ENCODE results near the gene MYBPH. TPM values are rescaled to one million over a fixed set of nuclear protein-coding genes. Genes with fewer than 3 reads are reported as not detected.

MYBPH gene
- total RNA-seq, 1 donor from 2014 or later: not detected

GRCh38 chr1:203124546-203125317 lies 50.9 kb downstream of the MYBPH start:
- intact Hi-C loops (cut with DNase I): no loop called here
- no peak for ATAC-seq
- DNase-seq (ENCODE audit: low spot score): no peak

GRCh38 chr1:203124011-203124410 lies 51.6 kb downstream of the MYBPH start:
- DNase-seq (ENCODE audit: low spot score) (no peak), ATAC-seq (no peak)
- intact Hi-C loops (cut with DNase I): no loop called here

DNA sequence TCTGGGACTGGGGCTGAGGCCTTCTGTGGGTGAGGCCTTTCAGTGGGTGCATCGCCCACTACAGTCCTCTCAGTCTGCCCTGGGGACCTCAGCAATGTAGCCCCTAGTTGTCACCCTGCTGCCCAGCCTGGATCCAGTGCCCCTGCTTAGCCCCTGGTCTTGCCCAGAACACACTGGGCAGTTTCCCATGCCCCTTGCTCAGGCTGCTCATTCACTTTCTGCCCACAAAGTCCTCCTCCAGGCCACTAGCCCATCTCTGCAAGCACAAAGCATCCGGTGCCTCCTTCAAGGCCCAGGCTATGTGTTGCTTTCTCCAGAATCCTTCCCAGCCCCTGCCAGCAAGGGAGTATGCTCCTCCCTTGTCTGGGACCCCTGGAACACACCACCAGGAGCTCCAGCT lies 53.5 kb downstream of the MYBPH start:
- no peak for DNase-seq (ENCODE audit: low spot score)
- intact Hi-C loops (cut with DNase I): no loop called here
- ATAC-seq: no peak

GRCh38 chr1:203121186-203122015 lies 54.2 kb downstream of the MYBPH start:
- ATAC-seq (no peak), DNase-seq (ENCODE audit: low spot score) (no peak)
- intact Hi-C loops (cut with DNase I): no loop called here

DNA sequence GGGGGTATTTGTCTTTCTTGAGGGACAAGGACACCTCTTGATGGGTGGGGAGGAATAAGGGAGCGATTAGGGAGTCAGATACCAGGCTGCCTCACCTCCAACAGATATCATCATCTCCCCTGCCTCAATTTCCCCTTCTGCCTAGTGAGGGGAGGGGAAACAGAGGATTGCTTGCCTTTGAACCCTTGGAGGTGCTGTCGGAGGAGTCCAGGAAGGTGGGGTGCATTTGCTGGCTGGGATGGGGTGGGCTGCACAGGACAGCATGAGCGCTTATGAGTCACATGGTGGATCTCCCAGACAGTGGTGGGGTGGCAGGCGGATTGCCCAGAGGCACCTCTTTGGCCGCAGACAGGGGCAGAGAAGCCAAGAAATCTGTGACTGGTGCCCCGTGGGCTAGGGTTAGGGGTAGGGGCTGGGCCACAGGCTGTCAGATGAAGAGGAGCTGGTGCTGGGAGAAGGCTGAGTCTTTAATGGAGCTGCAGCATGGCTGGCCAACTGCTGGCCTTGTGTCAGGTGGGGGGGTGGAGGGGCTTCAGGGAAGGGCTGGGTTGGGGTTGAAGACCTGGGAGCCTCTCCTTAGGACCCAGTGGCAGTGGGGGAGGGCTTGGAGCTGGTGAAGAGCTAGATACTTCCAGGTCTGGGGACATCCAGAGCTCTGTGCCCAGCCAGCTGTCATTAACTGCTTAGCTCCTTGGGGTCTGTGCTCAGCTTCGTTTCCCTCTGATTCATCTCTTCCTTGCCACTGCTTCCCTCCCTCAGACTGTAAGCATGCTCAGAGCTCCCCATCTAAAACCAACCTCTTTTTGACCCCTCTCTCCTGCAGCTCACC lies 55.1 kb downstream of the MYBPH start:
- no peak for ATAC-seq
- intact Hi-C loops (cut with DNase I): no loop called here

More for the DNA sequence above, 55.1 kb downstream of the MYBPH start:
- no peak for DNase-seq (ENCODE audit: low spot score)

Other genes with a start within 250 kb of the MYBPH start
- gene KLHL12, start 248.6 kb downstream of the MYBPH start, total RNA-seq: 22.7 TPM
- 83.8 TPM for gene ADIPOR1, start 217.5 kb downstream of the MYBPH start, total RNA-seq
- gene CYB5R1, start 208.6 kb downstream of the MYBPH start, total RNA-seq: 49.8 TPM
- gene TMEM183A, start 168.5 kb downstream of the MYBPH start, total RNA-seq: 40.3 TPM
- gene PPFIA4, start 149.3 kb downstream of the MYBPH start, total RNA-seq: 3.1 TPM
- gene MYOG, start 89.8 kb downstream of the MYBPH start, total RNA-seq: not detected
- gene ADORA1, start 48.1 kb downstream of the MYBPH start, total RNA-seq: 1.8 TPM
- 37.0 TPM for gene CHI3L1, start 10.9 kb upstream of the MYBPH start, total RNA-seq
- gene CHIT1, start 53.8 kb upstream of the MYBPH start, total RNA-seq: 0.22 TPM
- 83.5 TPM for gene BTG2, start 129.7 kb upstream of the MYBPH start, total RNA-seq
- gene FMOD, start 175.3 kb upstream of the MYBPH start, total RNA-seq: 126 TPM

All from sciatic nerve (tissue), 2 donors.